GM19438 (cell line): ENCODE measurements around the gene ITGB1BP1.

Experiments
- ATAC-seq: cut with Tn5 transposase; IDR thresholded peaks from one replicate; pipeline ENCODE4 v1.9.1; 2021; ENCODE audit warnings: low read depth; ENCODE audit not compliant: unreplicated experiment

ITGB1BP1 gene

GRCh38 chr2:9355270-9355669 is 68.1 kb downstream of the ITGB1BP1 start:
- ATAC-seq = no peak

- no peak for ATAC-seq
Measured at GRCh38 chr2:9354318-9354717, 69.0 kb downstream of the ITGB1BP1 start.
